Erythroblast (primary cell): ENCODE measurements around the gene SRRM1.

Experiments
- GATA1 ChIP-seq: IDR thresholded peaks from 2 replicates; pipeline ENCODE4 v1.6.1; 2011; ENCODE audit warnings: low read depth, mild to moderate bottlenecking, control low read depth, low read length, moderate library complexity
- POLR2A ChIP-seq: IDR thresholded peaks from 2 replicates; pipeline ENCODE4 v1.6.1; 2011; ENCODE audit warnings: mild to moderate bottlenecking, low read length

- TF ChIP-seq GATA1 (no peak), POLR2A (no peak)
Measured at GRCh38 chr1:24711329-24711728, 68.2 kb downstream of the SRRM1 start.
